ENCODE data around the gene UBE2E2. TPM values are rescaled to one million over a fixed set of nuclear protein-coding genes. Genes with fewer than 3 reads are reported as not detected.

Gene UBE2E2
- total and polyA plus RNA-seq, 4 donors: 21.5 to 87.5 (median 29.0) TPM

DNA sequence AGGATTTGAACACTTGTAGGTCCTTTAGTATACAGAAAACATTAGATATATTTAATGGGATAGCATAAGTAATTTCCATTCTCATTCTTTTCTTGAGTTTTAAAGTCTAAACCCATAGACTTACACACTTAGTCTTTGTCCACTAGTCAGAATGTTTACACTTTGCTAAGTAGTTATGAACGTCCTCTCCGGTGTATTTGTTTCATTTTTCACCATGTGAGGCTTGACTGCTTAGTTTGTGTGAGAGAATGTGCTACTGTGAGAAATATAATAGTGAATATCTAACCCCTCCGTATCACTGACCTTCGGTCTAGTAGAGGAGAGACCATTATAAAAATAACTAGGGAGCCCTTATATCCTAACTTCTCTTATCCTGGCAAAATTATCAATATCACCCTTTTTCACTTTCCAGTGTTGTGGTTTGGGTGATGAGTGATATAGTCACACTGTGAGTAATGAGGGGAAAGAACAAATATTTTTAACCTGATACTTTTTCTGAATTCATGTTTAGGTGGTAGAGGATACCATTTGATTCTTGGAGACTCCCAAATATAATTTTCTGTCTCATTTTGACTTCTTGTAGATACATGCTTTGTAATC lies 122.4 kb downstream of the UBE2E2 start:
- ATAC-seq (ENCODE audit: insufficient read depth, low FRiP score) (no peak), DNase-seq (no peak)
- Histone ChIP-seq H3K9ac (ENCODE audit: insufficient read depth in 1 of 2, low read length in 2 of 2) (no peak overlapping the region), H3K27ac (ENCODE audit: low read depth in 1 of 2, low read length in 1 of 2) (no peak overlapping the region), H3K9me3 (ENCODE audit: control insufficient read depth in 4 of 4, insufficient read depth in 3 of 4, low read length in 3 of 4) (no peaks in the 10 kb centered on the region), H3K27me3 (ENCODE audit: control insufficient read depth in 3 of 3, insufficient read depth in 3 of 3, low read length in 2 of 3) (no peaks in the 10 kb centered on the region), H3K4me1 (ENCODE audit: control insufficient read depth in 5 of 5, insufficient read depth in 5 of 5, low read length in 5 of 5) (peaks cover 0 to 15% (median 0%) of the 10 kb centered on the region in 5 donors), H3K36me3 (ENCODE audit: control insufficient read depth in 4 of 4, insufficient read depth in 4 of 4, low read length in 4 of 4) (no peaks in the 10 kb centered on the region), H3K4me3 (no peak overlapping the region)
- TF ChIP-seq, protein P1, sequence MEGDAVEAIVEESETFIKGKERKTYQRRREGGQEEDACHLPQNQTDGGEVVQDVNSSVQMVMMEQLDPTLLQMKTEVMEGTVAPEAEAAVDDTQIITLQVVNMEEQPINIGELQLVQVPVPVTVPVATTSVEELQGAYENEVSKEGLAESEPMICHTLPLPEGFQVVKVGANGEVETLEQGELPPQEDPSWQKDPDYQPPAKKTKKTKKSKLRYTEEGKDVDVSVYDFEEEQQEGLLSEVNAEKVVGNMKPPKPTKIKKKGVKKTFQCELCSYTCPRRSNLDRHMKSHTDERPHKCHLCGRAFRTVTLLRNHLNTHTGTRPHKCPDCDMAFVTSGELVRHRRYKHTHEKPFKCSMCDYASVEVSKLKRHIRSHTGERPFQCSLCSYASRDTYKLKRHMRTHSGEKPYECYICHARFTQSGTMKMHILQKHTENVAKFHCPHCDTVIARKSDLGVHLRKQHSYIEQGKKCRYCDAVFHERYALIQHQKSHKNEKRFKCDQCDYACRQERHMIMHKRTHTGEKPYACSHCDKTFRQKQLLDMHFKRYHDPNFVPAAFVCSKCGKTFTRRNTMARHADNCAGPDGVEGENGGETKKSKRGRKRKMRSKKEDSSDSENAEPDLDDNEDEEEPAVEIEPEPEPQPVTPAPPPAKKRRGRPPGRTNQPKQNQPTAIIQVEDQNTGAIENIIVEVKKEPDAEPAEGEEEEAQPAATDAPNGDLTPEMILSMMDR (IDR thresholded peaks at IDR 0.05; ENCODE audit: control extremely low read depth, extremely low read depth): no peak
- WGBS, 2 donors: 64 to 72% methylated on average over 4 of the region's 4 CpGs

DNA sequence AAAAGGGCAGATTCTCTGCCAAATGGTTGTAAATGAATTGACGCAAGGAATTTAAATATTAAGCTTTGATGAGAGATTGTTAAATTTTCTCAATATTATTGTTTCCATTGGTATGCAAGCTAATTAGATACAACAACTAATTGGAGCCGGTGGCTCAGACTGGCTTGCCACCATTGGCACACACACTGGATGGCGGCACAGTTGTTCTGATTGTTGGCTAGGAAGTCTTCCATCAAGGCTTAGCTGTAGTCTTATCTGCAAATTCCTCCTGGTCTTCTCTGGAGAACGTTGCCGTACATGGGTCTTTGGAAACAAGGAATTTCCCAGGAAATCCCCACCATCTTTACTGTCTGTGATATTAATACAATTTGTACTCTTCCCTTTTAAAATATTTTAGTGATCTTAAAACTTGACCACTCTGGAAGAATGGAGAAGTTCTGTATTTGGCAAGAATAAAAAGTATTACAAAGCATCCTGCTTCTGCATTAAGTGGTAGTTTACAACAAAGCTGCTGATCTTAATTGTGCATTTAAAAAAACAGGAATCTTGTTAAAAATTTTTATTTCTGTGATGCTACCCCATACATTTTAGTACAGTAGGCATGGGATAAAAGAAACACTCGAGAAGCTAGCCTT lies 126.5 kb downstream of the UBE2E2 start:
- Histone ChIP-seq H3K9me3 (ENCODE audit: control insufficient read depth in 4 of 4, insufficient read depth in 3 of 4, low read length in 3 of 4) (no peaks in the 10 kb centered on the region), H3K4me3 (no peak overlapping the region), H3K36me3 (ENCODE audit: control insufficient read depth in 4 of 4, insufficient read depth in 4 of 4, low read length in 4 of 4) (no peaks in the 10 kb centered on the region), H3K4me1 (ENCODE audit: control insufficient read depth in 5 of 5, insufficient read depth in 5 of 5, low read length in 5 of 5) (peaks cover 0 to 5% (median 0%) of the 10 kb centered on the region in 5 donors), H3K27me3 (ENCODE audit: control insufficient read depth in 3 of 3, insufficient read depth in 3 of 3, low read length in 2 of 3) (no peaks in the 10 kb centered on the region), H3K27ac (ENCODE audit: low read depth in 1 of 2, low read length in 1 of 2) (no peak overlapping the region), H3K9ac (ENCODE audit: insufficient read depth in 1 of 2, low read length in 2 of 2) (no peak overlapping the region)
- WGBS, 2 donors: 74 to 76% methylated on average over 6 of the region's 6 CpGs
- DNase-seq: no peak
- TF ChIP-seq, protein P1 (IDR thresholded peaks at IDR 0.05; ENCODE audit: control extremely low read depth, extremely low read depth): no peak
- ATAC-seq (ENCODE audit: insufficient read depth, low FRiP score): no peak

DNA sequence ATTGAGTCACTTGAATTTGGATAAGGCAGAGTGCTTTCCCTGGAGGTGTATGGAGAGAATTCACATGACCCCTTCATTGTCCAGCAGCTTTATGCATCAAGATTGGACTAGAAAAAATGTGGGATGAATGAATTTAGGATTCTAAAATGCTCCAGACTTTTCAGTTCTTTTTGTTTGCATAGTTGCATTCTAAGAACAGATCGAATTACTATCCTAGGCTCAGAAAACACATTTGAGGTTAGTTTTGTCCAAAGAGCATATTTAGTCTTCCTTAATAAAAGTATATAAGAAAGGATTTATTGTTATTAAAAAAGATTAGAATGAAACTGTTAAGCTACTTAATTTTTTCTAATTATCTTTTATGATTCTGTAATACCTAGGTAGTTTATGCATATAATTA lies 127.4 kb downstream of the UBE2E2 start:
- H3K9ac ChIP-seq (ENCODE audit: insufficient read depth in 1 of 2, low read length in 2 of 2): no peak overlapping the region
- DNase-seq (no peak), ATAC-seq (ENCODE audit: insufficient read depth, low FRiP score) (no peak)
- H3K27me3 ChIP-seq (ENCODE audit: control insufficient read depth in 3 of 3, insufficient read depth in 3 of 3, low read length in 2 of 3): no peaks in the 10 kb centered on the region
- peaks cover 0 to 4% (median 0%) of the 10 kb centered on the region in 5 donors for H3K4me1 ChIP-seq (ENCODE audit: control insufficient read depth in 5 of 5, insufficient read depth in 5 of 5, low read length in 5 of 5)
- H3K36me3 ChIP-seq (ENCODE audit: control insufficient read depth in 4 of 4, insufficient read depth in 4 of 4, low read length in 4 of 4): no peaks in the 10 kb centered on the region
- no peaks in the 10 kb centered on the region for H3K9me3 ChIP-seq (ENCODE audit: control insufficient read depth in 4 of 4, insufficient read depth in 3 of 4, low read length in 3 of 4)
- WGBS, 2 donors: 82 to 83% methylated on average over 1 of the region's 1 CpG
- TF ChIP-seq, protein P1 (IDR thresholded peaks at IDR 0.05; ENCODE audit: control extremely low read depth, extremely low read depth): no peak
- no peak overlapping the region for H3K4me3 ChIP-seq
- no peak overlapping the region for H3K27ac ChIP-seq (ENCODE audit: low read depth in 1 of 2, low read length in 1 of 2)

Measured in lung (tissue), 12 donors.